Measurements from ENCODE around the gene ANO6.

The ANO6 gene

GRCh38 chr12:45220969-45221368, 5.1 kb downstream of the ANO6 start:
- Histone ChIP-seq H3K36me3 (ENCODE audit: insufficient read depth, insufficient read length, low read length) (peaks cover 44% of the 10 kb centered on the region), H3K4me3 (ENCODE audit: insufficient read length, low read depth) (no peak overlapping the region), H3K27me3 (ENCODE audit: insufficient read depth, insufficient read length) (no peaks in the 10 kb centered on the region), H3K4me1 (ENCODE audit: insufficient read depth, insufficient read length) (no peaks in the 10 kb centered on the region), H3K9ac (ENCODE audit: insufficient read length, low read depth) (no peak overlapping the region), H3K9me3 (ENCODE audit: insufficient read depth, low read length) (no peaks in the 10 kb centered on the region)
- no peak for DNase-seq (ENCODE audit: low read depth, low spot score)
- no peak for TF ChIP-seq SUZ12 (IDR thresholded peaks at IDR 0.05; ENCODE audit: extremely low read depth, insufficient read depth, insufficient read length)
- TF ChIP-seq YY1 (IDR thresholded peaks at IDR 0.05; ENCODE audit: insufficient read depth, insufficient read length): no peak
- TF ChIP-seq ZNF274 (IDR thresholded peaks at IDR 0.05; ENCODE audit: low read depth, low read length): no peak

GRCh38 chr12:45223868-45224267, 8.0 kb downstream of the ANO6 start:
- Histone ChIP-seq H3K27me3 (ENCODE audit: insufficient read depth, insufficient read length) (no peaks in the 10 kb centered on the region), H3K9ac (ENCODE audit: insufficient read length, low read depth) (no peak overlapping the region), H3K4me3 (ENCODE audit: insufficient read length, low read depth) (no peak overlapping the region), H3K36me3 (ENCODE audit: insufficient read depth, insufficient read length, low read length) (peaks cover 56% of the 10 kb centered on the region), H3K9me3 (ENCODE audit: insufficient read depth, low read length) (no peaks in the 10 kb centered on the region), H3K4me1 (ENCODE audit: insufficient read depth, insufficient read length) (no peaks in the 10 kb centered on the region)
- no peak for DNase-seq (ENCODE audit: low read depth, low spot score)
- no peak for TF ChIP-seq SUZ12 (IDR thresholded peaks at IDR 0.05; ENCODE audit: extremely low read depth, insufficient read depth, insufficient read length)
- no peak for TF ChIP-seq ZNF274 (IDR thresholded peaks at IDR 0.05; ENCODE audit: low read depth, low read length)
- TF ChIP-seq YY1 (IDR thresholded peaks at IDR 0.05; ENCODE audit: insufficient read depth, insufficient read length): no peak

DNA sequence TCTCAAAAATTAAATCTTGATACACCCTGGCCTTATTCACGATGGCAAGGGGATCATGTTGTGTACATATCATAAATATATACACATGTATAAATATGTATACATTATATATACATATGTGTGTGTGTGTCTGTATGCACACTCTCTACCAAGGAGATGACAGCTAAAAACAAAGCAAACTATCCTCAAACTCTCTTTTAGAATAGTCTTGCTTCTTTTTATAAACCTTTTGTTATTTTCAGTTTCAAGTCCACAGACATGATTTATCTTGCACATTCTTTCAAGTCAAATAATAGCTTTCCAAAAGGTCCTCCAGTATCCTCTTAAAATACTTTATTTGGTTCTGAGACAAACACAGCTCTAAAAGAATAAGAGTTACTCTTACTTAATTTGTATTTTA, 8.4 kb downstream of the ANO6 start:
- Histone ChIP-seq H3K4me3 (ENCODE audit: insufficient read length, low read depth) (no peak overlapping the region), H3K4me1 (ENCODE audit: insufficient read depth, insufficient read length) (no peaks in the 10 kb centered on the region), H3K36me3 (ENCODE audit: insufficient read depth, insufficient read length, low read length) (peaks cover 53% of the 10 kb centered on the region), H3K9me3 (ENCODE audit: insufficient read depth, low read length) (no peaks in the 10 kb centered on the region), H3K27me3 (ENCODE audit: insufficient read depth, insufficient read length) (no peaks in the 10 kb centered on the region), H3K9ac (ENCODE audit: insufficient read length, low read depth) (no peak overlapping the region)
- no peak for DNase-seq (ENCODE audit: low read depth, low spot score)
- TF ChIP-seq ZNF274 (IDR thresholded peaks at IDR 0.05; ENCODE audit: low read depth, low read length): no peak
- no peak for TF ChIP-seq SUZ12 (IDR thresholded peaks at IDR 0.05; ENCODE audit: extremely low read depth, insufficient read depth, insufficient read length)
- no peak for TF ChIP-seq YY1 (IDR thresholded peaks at IDR 0.05; ENCODE audit: insufficient read depth, insufficient read length)

DNA sequence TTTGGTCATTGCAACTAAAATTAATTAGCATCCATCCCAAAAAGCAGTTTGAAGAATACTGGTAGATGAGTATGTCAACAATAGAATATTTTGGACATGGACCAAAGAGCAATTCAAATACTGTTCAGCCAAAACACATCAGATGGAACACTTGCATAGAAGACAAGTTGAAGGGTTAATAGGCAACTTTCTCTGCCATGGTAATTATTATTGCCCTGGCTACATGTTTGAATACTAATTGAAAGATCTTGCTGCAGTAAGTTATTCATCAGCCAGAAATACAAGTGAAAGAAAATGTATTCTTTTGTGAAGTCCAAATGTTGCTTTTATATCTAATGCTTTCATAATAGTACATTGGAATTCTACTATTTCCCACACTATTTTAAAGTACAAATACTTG, 10.1 kb downstream of the ANO6 start:
- H3K4me1 ChIP-seq (ENCODE audit: insufficient read depth, insufficient read length): no peaks in the 10 kb centered on the region
- no peaks in the 10 kb centered on the region for H3K9me3 ChIP-seq (ENCODE audit: insufficient read depth, low read length)
- peaks cover 57% of the 10 kb centered on the region for H3K36me3 ChIP-seq (ENCODE audit: insufficient read depth, insufficient read length, low read length)
- no peak overlapping the region for H3K9ac ChIP-seq (ENCODE audit: insufficient read length, low read depth)
- no peak for DNase-seq (ENCODE audit: low read depth, low spot score)
- TF ChIP-seq ZNF274 (IDR thresholded peaks at IDR 0.05; ENCODE audit: low read depth, low read length): no peak
- TF ChIP-seq YY1 (IDR thresholded peaks at IDR 0.05; ENCODE audit: insufficient read depth, insufficient read length): no peak
- TF ChIP-seq SUZ12 (IDR thresholded peaks at IDR 0.05; ENCODE audit: extremely low read depth, insufficient read depth, insufficient read length): no peak
- no peak overlapping the region for H3K4me3 ChIP-seq (ENCODE audit: insufficient read length, low read depth)
- no peaks in the 10 kb centered on the region for H3K27me3 ChIP-seq (ENCODE audit: insufficient read depth, insufficient read length)

- H3K36me3 ChIP-seq (ENCODE audit: insufficient read depth, insufficient read length, low read length): peaks cover 52% of the 10 kb centered on the region
- no peaks in the 10 kb centered on the region for H3K9me3 ChIP-seq (ENCODE audit: insufficient read depth, low read length)
- no peak for TF ChIP-seq ZNF274 (IDR thresholded peaks at IDR 0.05; ENCODE audit: low read depth, low read length)
- TF ChIP-seq SUZ12 (IDR thresholded peaks at IDR 0.05; ENCODE audit: extremely low read depth, insufficient read depth, insufficient read length): no peak
- no peak for TF ChIP-seq YY1 (IDR thresholded peaks at IDR 0.05; ENCODE audit: insufficient read depth, insufficient read length)
- H3K27me3 ChIP-seq (ENCODE audit: insufficient read depth, insufficient read length): no peaks in the 10 kb centered on the region
- peaks cover 5% of the 10 kb centered on the region for H3K4me1 ChIP-seq (ENCODE audit: insufficient read depth, insufficient read length)
- no peak for DNase-seq (ENCODE audit: low read depth, low spot score)
- H3K9ac ChIP-seq (ENCODE audit: insufficient read length, low read depth): no peak overlapping the region
- H3K4me3 ChIP-seq (ENCODE audit: insufficient read length, low read depth): no peak overlapping the region
Measured at GRCh38 chr12:45227316-45228067, 11.6 kb downstream of the ANO6 start.

- Histone ChIP-seq H3K9ac (ENCODE audit: insufficient read length, low read depth) (no peak overlapping the region), H3K27me3 (ENCODE audit: insufficient read depth, insufficient read length) (no peaks in the 10 kb centered on the region), H3K36me3 (ENCODE audit: insufficient read depth, insufficient read length, low read length) (peaks cover 27% of the 10 kb centered on the region), H3K4me1 (ENCODE audit: insufficient read depth, insufficient read length) (peaks cover 6% of the 10 kb centered on the region), H3K4me3 (ENCODE audit: insufficient read length, low read depth) (no peak overlapping the region), H3K9me3 (ENCODE audit: insufficient read depth, low read length) (no peaks in the 10 kb centered on the region)
- no peak for TF ChIP-seq SUZ12 (IDR thresholded peaks at IDR 0.05; ENCODE audit: extremely low read depth, insufficient read depth, insufficient read length)
- no peak for TF ChIP-seq ZNF274 (IDR thresholded peaks at IDR 0.05; ENCODE audit: low read depth, low read length)
- TF ChIP-seq YY1 (IDR thresholded peaks at IDR 0.05; ENCODE audit: insufficient read depth, insufficient read length): no peak
- no peak for DNase-seq (ENCODE audit: low read depth, low spot score)
Measured at GRCh38 chr12:45231515-45232145, 15.7 kb downstream of the ANO6 start.

GRCh38 chr12:45232146-45232755, 16.4 kb downstream of the ANO6 start:
- H3K4me3 ChIP-seq (ENCODE audit: insufficient read length, low read depth): no peak overlapping the region
- no peaks in the 10 kb centered on the region for H3K9me3 ChIP-seq (ENCODE audit: insufficient read depth, low read length)
- no peak for DNase-seq (ENCODE audit: low read depth, low spot score)
- H3K4me1 ChIP-seq (ENCODE audit: insufficient read depth, insufficient read length): peaks cover 6% of the 10 kb centered on the region
- H3K27me3 ChIP-seq (ENCODE audit: insufficient read depth, insufficient read length): no peaks in the 10 kb centered on the region
- no peak overlapping the region for H3K9ac ChIP-seq (ENCODE audit: insufficient read length, low read depth)
- no peak for TF ChIP-seq ZNF274 (IDR thresholded peaks at IDR 0.05; ENCODE audit: low read depth, low read length)
- peaks cover 25% of the 10 kb centered on the region for H3K36me3 ChIP-seq (ENCODE audit: insufficient read depth, insufficient read length, low read length)
